ENCODE data around the gene LRP1-AS.

- TF ChIP-seq, protein P1, sequence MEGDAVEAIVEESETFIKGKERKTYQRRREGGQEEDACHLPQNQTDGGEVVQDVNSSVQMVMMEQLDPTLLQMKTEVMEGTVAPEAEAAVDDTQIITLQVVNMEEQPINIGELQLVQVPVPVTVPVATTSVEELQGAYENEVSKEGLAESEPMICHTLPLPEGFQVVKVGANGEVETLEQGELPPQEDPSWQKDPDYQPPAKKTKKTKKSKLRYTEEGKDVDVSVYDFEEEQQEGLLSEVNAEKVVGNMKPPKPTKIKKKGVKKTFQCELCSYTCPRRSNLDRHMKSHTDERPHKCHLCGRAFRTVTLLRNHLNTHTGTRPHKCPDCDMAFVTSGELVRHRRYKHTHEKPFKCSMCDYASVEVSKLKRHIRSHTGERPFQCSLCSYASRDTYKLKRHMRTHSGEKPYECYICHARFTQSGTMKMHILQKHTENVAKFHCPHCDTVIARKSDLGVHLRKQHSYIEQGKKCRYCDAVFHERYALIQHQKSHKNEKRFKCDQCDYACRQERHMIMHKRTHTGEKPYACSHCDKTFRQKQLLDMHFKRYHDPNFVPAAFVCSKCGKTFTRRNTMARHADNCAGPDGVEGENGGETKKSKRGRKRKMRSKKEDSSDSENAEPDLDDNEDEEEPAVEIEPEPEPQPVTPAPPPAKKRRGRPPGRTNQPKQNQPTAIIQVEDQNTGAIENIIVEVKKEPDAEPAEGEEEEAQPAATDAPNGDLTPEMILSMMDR (IDR thresholded peaks at IDR 0.05) = no peak
- TF ChIP-seq POLR2A (IDR thresholded peaks at IDR 0.05; ENCODE audit: low read depth) (no peak), EP300 (IDR thresholded peaks at IDR 0.05) (no peak), POLR2AphosphoS5 (IDR thresholded peaks at IDR 0.05) (no peak)
Observed at GRCh38 chr12:57116580-57117281, 30.7 kb downstream of the LRP1-AS start.
